Upper lobe of left lung (tissue), 4 donors: ENCODE measurements around the gene DCUN1D5.

ENCODE experiments used
- EP300 ChIP-seq, 4 donors: sonication (generic); formaldehyde crosslinking; IDR thresholded peaks; one replicate each; pipeline ENCODE4 v1.5.1; 2017; ENCODE audit warnings: antibody characterized with exemption in 4 of 4, control low read depth in 2 of 4
- POLR2A ChIP-seq, 4 donors: fragments of 450-650 bp; IDR thresholded peaks; one replicate each; pipeline ENCODE4 v1.5.1; 2016 to 2017; ENCODE audit warnings: antibody characterized with exemption in 4 of 4, mild to moderate bottlenecking in 2 of 4
- POLR2AphosphoS5 ChIP-seq, 2 donors: sonication (generic); formaldehyde crosslinking; IDR thresholded peaks; one replicate each; pipeline ENCODE4 v1.5.1; 2017; ENCODE audit warnings: antibody characterized with exemption in 2 of 2
- TF ChIP-seq, protein P1 (sequence below), 6 experiments: fragments of 450-650 bp in 4 of 6; fragments of 200-600 bp in 2 of 6; sonication (generic) in 2 of 6; IDR thresholded peaks; one replicate each; pipeline ENCODE4 v1.5.1; 2016 to 2019; ENCODE audit warnings: antibody characterized with exemption in 6 of 6

DNA sequence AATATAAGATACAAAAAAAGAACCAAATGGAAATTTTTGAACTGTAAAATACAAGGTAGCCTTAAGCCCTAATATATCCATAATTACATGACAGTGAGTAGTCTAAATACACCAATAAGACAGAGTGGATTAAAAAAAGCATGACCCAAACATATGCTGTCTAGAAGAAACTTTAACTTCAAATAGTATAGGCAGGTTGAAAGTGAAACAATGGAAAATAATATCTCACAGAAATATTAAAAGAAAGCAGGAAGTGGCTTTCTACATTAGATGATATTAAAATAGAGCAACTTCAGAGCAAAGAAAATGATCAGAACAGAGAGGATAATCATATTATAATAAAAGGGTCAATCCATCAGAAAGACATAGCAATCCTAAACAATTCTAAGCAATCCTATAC lies 21.8 kb downstream of the DCUN1D5 start:
- TF ChIP-seq, protein P1, sequence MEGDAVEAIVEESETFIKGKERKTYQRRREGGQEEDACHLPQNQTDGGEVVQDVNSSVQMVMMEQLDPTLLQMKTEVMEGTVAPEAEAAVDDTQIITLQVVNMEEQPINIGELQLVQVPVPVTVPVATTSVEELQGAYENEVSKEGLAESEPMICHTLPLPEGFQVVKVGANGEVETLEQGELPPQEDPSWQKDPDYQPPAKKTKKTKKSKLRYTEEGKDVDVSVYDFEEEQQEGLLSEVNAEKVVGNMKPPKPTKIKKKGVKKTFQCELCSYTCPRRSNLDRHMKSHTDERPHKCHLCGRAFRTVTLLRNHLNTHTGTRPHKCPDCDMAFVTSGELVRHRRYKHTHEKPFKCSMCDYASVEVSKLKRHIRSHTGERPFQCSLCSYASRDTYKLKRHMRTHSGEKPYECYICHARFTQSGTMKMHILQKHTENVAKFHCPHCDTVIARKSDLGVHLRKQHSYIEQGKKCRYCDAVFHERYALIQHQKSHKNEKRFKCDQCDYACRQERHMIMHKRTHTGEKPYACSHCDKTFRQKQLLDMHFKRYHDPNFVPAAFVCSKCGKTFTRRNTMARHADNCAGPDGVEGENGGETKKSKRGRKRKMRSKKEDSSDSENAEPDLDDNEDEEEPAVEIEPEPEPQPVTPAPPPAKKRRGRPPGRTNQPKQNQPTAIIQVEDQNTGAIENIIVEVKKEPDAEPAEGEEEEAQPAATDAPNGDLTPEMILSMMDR (IDR thresholded peaks at IDR 0.05) = no peak
- no peak for TF ChIP-seq POLR2A (IDR thresholded peaks at IDR 0.05)
- no peak for TF ChIP-seq POLR2AphosphoS5 (IDR thresholded peaks at IDR 0.05)
- no peak for TF ChIP-seq EP300 (IDR thresholded peaks at IDR 0.05)
